Measurements from ENCODE around the gene RALGDS. TPM values are rescaled to one million over a fixed set of nuclear protein-coding genes. Genes with fewer than 3 reads are reported as not detected.

The RALGDS gene
- total RNA-seq, 1 experiment from 2014 or later = 36.1 TPM

DNA sequence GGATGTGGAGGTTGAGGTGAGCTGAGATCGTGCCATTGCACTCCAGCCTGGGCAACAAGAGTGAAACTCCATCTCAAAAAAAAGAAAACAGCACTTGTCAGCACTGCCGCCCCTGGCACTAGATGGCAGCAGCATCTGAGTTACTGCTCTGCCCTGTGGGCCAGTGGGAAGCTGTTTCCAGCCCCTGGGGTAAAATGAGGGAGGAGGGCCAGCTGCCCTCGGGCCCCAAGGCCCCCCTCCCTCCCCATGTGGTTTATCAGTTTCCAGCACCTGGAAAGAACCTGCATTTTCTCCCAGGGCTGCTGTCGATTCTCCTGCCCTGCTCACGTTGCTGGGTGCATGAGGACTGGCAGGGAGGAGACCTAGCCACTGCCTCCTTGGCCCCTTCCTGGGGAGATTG lies 72.4 kb downstream of the RALGDS start:
- Histone ChIP-seq H4K20me1 (ENCODE audit: insufficient read depth) (no peaks in the 10 kb centered on the region), H3K4me2 (ENCODE audit: low read length) (no peak overlapping the region), H2AFZ (ENCODE audit: low read depth, low read length, poor library complexity, severe bottlenecking) (no peak overlapping the region), H3K27ac (ENCODE audit: low read depth, low read length) (no peak overlapping the region), H3K9me2 (ENCODE audit: insufficient read depth) (no peaks in the 10 kb centered on the region), H3K4me3 (replicated peaks in 1 of 2; ENCODE audit: low read depth in 1 of 2, low read length in 2 of 2) (no peak overlapping the region), H3K79me2 (ENCODE audit: insufficient read depth, low read length) (no peaks in the 10 kb centered on the region; the same call in 1 of the 2 replicates), H3K9ac (ENCODE audit: low read length) (no peak overlapping the region), H3K9me3 (ENCODE audit: control insufficient read depth in 1 of 2, insufficient read depth in 1 of 2, low read depth in 1 of 2, low read length in 2 of 2) (no peaks in the 10 kb centered on the region), H3K27me3 (ENCODE audit: insufficient read depth, low read length) (no peaks in the 10 kb centered on the region), H3K36me3 (ENCODE audit: control insufficient read depth in 1 of 2, insufficient read depth in 2 of 2, low read length in 2 of 2) (peaks cover 28 to 50% of the 10 kb centered on the region in 2 experiments; a peak in 3 of 4 replicates), H3K4me1 (ENCODE audit: control insufficient read depth in 1 of 2, insufficient read depth in 2 of 2, low read length in 2 of 2) (no peaks in the 10 kb centered on the region)
- TF ChIP-seq, protein P1, sequence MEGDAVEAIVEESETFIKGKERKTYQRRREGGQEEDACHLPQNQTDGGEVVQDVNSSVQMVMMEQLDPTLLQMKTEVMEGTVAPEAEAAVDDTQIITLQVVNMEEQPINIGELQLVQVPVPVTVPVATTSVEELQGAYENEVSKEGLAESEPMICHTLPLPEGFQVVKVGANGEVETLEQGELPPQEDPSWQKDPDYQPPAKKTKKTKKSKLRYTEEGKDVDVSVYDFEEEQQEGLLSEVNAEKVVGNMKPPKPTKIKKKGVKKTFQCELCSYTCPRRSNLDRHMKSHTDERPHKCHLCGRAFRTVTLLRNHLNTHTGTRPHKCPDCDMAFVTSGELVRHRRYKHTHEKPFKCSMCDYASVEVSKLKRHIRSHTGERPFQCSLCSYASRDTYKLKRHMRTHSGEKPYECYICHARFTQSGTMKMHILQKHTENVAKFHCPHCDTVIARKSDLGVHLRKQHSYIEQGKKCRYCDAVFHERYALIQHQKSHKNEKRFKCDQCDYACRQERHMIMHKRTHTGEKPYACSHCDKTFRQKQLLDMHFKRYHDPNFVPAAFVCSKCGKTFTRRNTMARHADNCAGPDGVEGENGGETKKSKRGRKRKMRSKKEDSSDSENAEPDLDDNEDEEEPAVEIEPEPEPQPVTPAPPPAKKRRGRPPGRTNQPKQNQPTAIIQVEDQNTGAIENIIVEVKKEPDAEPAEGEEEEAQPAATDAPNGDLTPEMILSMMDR (IDR thresholded peaks at IDR 0.05 in 2 of 3, conservative IDR thresholded peaks at IDR 0.05 in 1 of 3; ENCODE audit: borderline replicate concordance in 1 of 3, insufficient read depth in 1 of 3, low read depth in 2 of 3, low read length in 2 of 3) = peak; percentile 29 to 57 (median 40); a peak in 4 of 6 replicates
- TF ChIP-seq FOSL1 (IDR thresholded peaks at IDR 0.05; ENCODE audit: low read depth) (no peak), POLR2A (IDR thresholded peaks at IDR 0.05; ENCODE audit: borderline replicate concordance, extremely low read depth, insufficient read depth, insufficient read length) (no peak), RAD21 (IDR thresholded peaks at IDR 0.05; ENCODE audit: low read depth) (peak; percentile 60)
- ATAC-seq = peak; percentile 81
- RAD21 ChIA-PET (ENCODE audit: low non-redundant PET in 1 of 2, low total read pairs in 2 of 2, uncharacterized antibody in 2 of 2, unreplicated experiment in 2 of 2) = interaction anchor here in 1 of 2 experiments (1.2 kb wide), 1 partner anchor 96 kb away, joined by 3 read pairs; no protein-coding TSS in a partner anchor
- POLR2A ChIA-PET = interaction anchor here (1.5 kb wide), 1 partner anchor 18 kb away, joined by 4 read pairs; the partner anchor contains the start of gene GTF3C5
- DNase-seq (ENCODE audit: low read depth, low spot score) = peak; percentile 3
- CTCF ChIA-PET = interaction anchor here (1.0 to 1.6 kb wide), 3 partner anchors 87 to 100 kb away, joined by 4 to 7 read pairs (median 5); no protein-coding TSS in a partner anchor
- no TSS peak for BruUV-seq (replicated peaks)
- intact Hi-C loops (cut with micrococcal nuclease) = no loop called here

Small RNAs within 50 kb of the gene (microRNA-seq; reads per million reads assigned to microRNA genes)
- gene MIR6877 (ENCODE audit: borderline number of aligned reads) = 10.5 reads per million, percentile 30 among the genes with 10 or more reads in this experiment

Other genes with a start within 250 kb of the RALGDS start
- gene AK8, start 243.0 kb downstream of the RALGDS start, total RNA-seq (2021; ENCODE audit: unreplicated experiment) = 2.5 TPM
- 8.0 TPM for gene SPACA9, start 242.3 kb downstream of the RALGDS start, total RNA-seq (2021; ENCODE audit: unreplicated experiment)
- gene TSC1, start 176.6 kb downstream of the RALGDS start, total RNA-seq (2021; ENCODE audit: unreplicated experiment) = 34.5 TPM
- 0.20 TPM for gene GFI1B, start 142.5 kb downstream of the RALGDS start, total RNA-seq (2021; ENCODE audit: unreplicated experiment)
- gene GTF3C5, start 90.2 kb downstream of the RALGDS start, total RNA-seq (2021; ENCODE audit: unreplicated experiment) = 95.1 TPM
- 6.9 TPM for gene CEL, start 59.3 kb downstream of the RALGDS start, total RNA-seq (2021; ENCODE audit: unreplicated experiment)
- gene GBGT1, start 42.7 kb upstream of the RALGDS start, total RNA-seq (2021; ENCODE audit: unreplicated experiment) = 0.34 TPM
- not detected for gene OBP2B, start 88.0 kb upstream of the RALGDS start, total RNA-seq (2021; ENCODE audit: unreplicated experiment)
- gene ABO, start 154.0 kb upstream of the RALGDS start, total RNA-seq (2021; ENCODE audit: unreplicated experiment) = 1.2 TPM
- gene SURF6, start 214.9 kb upstream of the RALGDS start, total RNA-seq (2021; ENCODE audit: unreplicated experiment) = 30.1 TPM
- gene MED22, start 226.9 kb upstream of the RALGDS start, total RNA-seq (2021; ENCODE audit: unreplicated experiment) = 18.6 TPM
- 2,837 TPM for gene RPL7A, start 227.0 kb upstream of the RALGDS start, total RNA-seq (2021; ENCODE audit: unreplicated experiment)
- gene SURF1, start 235.2 kb upstream of the RALGDS start, total RNA-seq (2021; ENCODE audit: unreplicated experiment) = 71.7 TPM
- gene SURF2, start 235.3 kb upstream of the RALGDS start, total RNA-seq (2021; ENCODE audit: unreplicated experiment) = 27.8 TPM